Tibial nerve (tissue), 3 donors: ENCODE measurements around the gene WWC1.

Source experiments
- CTCF ChIP-seq, 5 experiments: fragments of 200-600 bp in 3 of 5; fragments of 450-650 bp in 2 of 5; sonication (generic) in 3 of 5; IDR thresholded peaks; one replicate each; pipeline ENCODE4 v1.5.1; 2016 to 2019; ENCODE audit warnings: antibody characterized with exemption in 5 of 5, mild to moderate bottlenecking in 3 of 5, moderate library complexity in 2 of 5
- POLR2A ChIP-seq, 2 donors: fragments of 450-650 bp; IDR thresholded peaks; one replicate each; pipeline ENCODE4 v1.6.1; 2017; ENCODE audit warnings: antibody characterized with exemption in 2 of 2, mild to moderate bottlenecking in 2 of 2, moderate library complexity in 2 of 2

- TF ChIP-seq CTCF (IDR thresholded peaks at IDR 0.05) (no peak), POLR2A (IDR thresholded peaks at IDR 0.05) (no peak)
Observed at GRCh38 chr5:168348084-168348414, 56.6 kb downstream of the WWC1 start.
